HFF-Myc (cell line): ENCODE measurements around the gene EPHA3.

Source experiments
- DNase-seq: peaks from one replicate; pipeline ENCODE4 v3.0.0-alpha.2; 2011; ENCODE audit warnings: low read depth; ENCODE audit errors: extremely low read depth
- H3K4me3 ChIP-seq: replicated peaks from 2 replicates; pipeline ENCODE4 v1.5.1; 2011; ENCODE audit warnings: low read depth, mild to moderate bottlenecking, control low read depth, low read length
- TF ChIP-seq, protein P1 (sequence below): IDR thresholded peaks from 2 replicates; pipeline ENCODE4 v1.5.1; 2012; ENCODE audit warnings: mild to moderate bottlenecking, low read depth, low read length, control low read depth; ENCODE audit errors: missing control alignments

The EPHA3 gene

DNA sequence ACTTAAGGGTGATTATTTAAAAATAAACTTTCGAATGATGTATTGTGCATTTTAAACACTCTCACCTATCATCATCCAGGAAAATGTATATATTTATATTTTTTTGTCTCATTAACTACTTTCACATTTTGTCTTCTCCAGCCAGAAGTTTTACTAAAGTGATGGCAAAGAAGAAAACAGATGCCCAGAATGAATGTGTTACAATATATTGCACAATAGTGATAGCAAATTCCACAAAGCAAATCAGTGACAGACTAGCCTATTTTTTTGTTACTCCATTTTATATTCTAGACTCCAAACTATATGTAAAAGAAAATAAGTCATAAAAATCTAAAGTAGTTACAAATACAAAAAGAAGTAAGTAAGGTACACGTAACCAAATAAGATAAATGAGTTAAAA lies 414.7 kb downstream of the EPHA3 start:
- DNase-seq: no peak
- TF ChIP-seq, protein P1, sequence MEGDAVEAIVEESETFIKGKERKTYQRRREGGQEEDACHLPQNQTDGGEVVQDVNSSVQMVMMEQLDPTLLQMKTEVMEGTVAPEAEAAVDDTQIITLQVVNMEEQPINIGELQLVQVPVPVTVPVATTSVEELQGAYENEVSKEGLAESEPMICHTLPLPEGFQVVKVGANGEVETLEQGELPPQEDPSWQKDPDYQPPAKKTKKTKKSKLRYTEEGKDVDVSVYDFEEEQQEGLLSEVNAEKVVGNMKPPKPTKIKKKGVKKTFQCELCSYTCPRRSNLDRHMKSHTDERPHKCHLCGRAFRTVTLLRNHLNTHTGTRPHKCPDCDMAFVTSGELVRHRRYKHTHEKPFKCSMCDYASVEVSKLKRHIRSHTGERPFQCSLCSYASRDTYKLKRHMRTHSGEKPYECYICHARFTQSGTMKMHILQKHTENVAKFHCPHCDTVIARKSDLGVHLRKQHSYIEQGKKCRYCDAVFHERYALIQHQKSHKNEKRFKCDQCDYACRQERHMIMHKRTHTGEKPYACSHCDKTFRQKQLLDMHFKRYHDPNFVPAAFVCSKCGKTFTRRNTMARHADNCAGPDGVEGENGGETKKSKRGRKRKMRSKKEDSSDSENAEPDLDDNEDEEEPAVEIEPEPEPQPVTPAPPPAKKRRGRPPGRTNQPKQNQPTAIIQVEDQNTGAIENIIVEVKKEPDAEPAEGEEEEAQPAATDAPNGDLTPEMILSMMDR: no peak
- H3K4me3 ChIP-seq: no peak overlapping the region

DNA sequence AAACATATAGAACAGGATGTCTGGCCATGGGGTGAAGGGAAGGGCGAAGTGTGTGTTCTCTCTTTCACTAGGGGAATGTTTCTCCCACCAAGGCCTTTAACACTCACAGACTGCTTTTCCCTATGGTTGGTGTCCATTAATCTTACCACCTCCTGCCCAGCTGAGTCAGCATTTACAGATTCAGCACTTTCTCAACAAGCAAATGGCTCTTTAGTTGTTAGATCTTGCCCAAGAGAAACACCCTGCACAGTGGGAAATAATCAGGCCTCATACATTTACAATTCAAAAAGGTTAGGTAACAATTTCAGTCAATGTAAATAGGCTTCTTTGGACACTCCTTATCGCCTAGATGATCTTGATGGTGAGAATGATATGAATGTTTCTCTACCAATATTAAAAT lies 418.2 kb downstream of the EPHA3 start:
- TF ChIP-seq, protein P1: no peak
- H3K4me3 ChIP-seq: no peak overlapping the region
- DNase-seq: no peak

DNA sequence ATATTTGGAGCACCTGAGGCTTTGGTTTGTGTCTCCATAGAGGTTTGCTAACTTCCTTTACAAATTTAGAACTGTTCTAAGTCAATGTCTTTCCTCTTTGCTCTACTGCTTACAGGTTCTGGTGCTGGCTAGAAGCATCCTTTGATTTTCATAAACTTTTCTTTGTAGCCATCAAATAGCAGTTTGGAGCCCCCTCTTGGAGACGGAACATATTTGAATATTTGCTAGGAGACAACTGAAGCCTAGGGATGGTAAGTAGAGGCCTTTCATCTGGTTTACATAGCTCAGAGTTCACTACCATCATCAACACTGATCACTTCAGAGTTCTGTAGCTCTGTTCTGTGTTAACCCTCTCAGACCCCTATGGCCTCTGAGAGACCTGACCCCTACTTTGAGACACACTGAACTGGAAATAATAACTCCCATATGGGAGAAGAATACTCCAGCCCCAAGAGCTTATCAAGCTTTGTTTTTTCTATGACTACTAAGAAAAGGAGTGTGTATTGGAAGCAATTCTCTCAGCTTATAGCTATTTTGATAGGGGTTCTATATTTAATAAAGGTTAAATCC lies 420.4 kb downstream of the EPHA3 start:
- TF ChIP-seq, protein P1: no peak
- DNase-seq: no peak
- no peak overlapping the region for H3K4me3 ChIP-seq
